AG09319 (cell line): ENCODE measurements around the gene PGAM5.
"Not testable (repeated sequence)": the region's sequence is repeated elsewhere in the genome, so short reads cannot be mapped to it uniquely, and the experiment has no call there.

Experiments used
- DNase-seq: peaks from one replicate; pipeline ENCODE4 v3.0.0-alpha.2; 2010; ENCODE audit warnings: low read depth; ENCODE audit errors: extremely low read depth
- CTCF ChIP-seq: IDR thresholded peaks from 2 replicates; pipeline ENCODE4 v1.5.1; 2011; ENCODE audit warnings: low read depth, mild to moderate bottlenecking, inconsistent platforms, low read length, moderate library complexity

PGAM5 gene

GRCh38 chr12:132690112-132690511 is 20.5 kb upstream of the PGAM5 start:
- TF ChIP-seq CTCF = no peak
- no peak for DNase-seq

GRCh38 chr12:132692030-132692429 is 18.6 kb upstream of the PGAM5 start:
- not testable (repeated sequence) for DNase-seq

- DNase-seq = not testable (repeated sequence)
Measured at GRCh38 chr12:132694888-132695287, 15.8 kb upstream of the PGAM5 start.

- TF ChIP-seq CTCF = no peak
- no peak for DNase-seq
Measured at GRCh38 chr12:132695431-132695830, 15.2 kb upstream of the PGAM5 start.

GRCh38 chr12:132698341-132698740 is 12.3 kb upstream of the PGAM5 start:
- no peak for TF ChIP-seq CTCF
- DNase-seq = no peak

GRCh38 chr12:132700212-132700822 is 10.3 kb upstream of the PGAM5 start:
- TF ChIP-seq CTCF = no peak
- no peak for DNase-seq

GRCh38 chr12:132702640-132703039 is 8.0 kb upstream of the PGAM5 start:
- no peak for TF ChIP-seq CTCF
- DNase-seq = no peak

- TF ChIP-seq CTCF = no peak
- no peak for DNase-seq
Measured at GRCh38 chr12:132703641-132704040, 7.0 kb upstream of the PGAM5 start.
